HG03439 (cell line): ENCODE measurements around the gene TMEM51.

Experiments
- ATAC-seq: cut with Tn5 transposase; IDR thresholded peaks from one replicate; pipeline ENCODE4 v1.9.1; 2021; ENCODE audit warnings: mild to moderate bottlenecking, moderate library complexity; ENCODE audit not compliant: unreplicated experiment

TMEM51 gene

GRCh38 chr1:15191770-15192169, 38.2 kb downstream of the TMEM51 start:
- ATAC-seq, result no peak

DNA sequence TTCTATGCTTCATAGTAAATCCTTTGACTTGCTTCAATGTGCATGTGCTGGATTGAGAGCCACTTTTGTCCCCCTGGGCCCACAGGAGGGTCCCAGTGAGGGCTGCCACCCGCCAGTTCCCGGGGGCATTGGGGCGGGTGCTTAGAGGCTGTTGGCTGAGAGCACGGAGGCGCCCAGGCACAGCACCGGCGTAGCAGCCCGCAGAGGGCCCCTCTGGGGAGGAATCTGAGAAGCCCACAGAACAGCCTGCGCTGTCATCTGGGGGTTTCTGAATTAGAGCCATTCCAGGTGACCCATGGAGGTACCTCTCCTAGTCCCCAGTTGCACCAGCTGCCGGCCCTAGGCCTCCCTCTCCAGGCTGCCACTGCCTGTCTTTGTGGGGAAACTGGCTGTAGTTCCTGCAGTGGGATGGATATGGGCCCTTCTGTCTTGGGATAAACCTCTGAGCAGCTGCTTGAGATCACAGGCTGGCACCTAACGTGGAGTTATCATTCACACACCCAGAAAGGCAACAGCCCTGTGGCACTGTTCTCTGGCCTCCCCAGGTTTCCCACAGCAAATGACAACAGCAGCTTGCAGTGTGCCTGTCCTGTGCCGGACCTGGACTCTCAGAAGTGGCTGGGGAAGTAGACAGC, 39.5 kb downstream of the TMEM51 start:
- no peak for ATAC-seq

GRCh38 chr1:15195420-15196052, 42.0 kb downstream of the TMEM51 start:
- no peak for ATAC-seq

- ATAC-seq, result no peak
Observed at GRCh38 chr1:15196069-15196468, 42.5 kb downstream of the TMEM51 start.

- no peak for ATAC-seq
Observed at GRCh38 chr1:15196807-15197530, 43.4 kb downstream of the TMEM51 start.

GRCh38 chr1:15197591-15198447, 44.3 kb downstream of the TMEM51 start:
- no peak for ATAC-seq

DNA sequence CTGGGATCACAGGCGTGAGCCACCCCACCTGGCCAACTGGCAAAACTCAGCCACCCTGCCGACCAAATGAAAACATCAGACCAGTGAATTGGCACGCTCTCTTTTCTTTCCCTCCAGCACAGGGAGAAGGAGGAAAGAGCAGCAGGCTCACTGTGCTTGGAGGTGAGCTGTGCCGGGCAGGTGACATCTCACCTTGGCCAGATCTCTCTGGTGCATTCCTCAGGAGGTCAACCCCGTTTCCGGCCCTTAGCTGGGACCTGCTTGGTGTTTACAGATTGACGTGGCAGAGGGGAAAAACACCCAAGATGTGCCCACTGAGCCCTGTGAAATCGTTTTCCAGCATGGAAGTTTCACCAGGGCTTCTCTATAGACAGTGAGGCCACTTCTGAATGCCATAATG, 45.1 kb downstream of the TMEM51 start:
- ATAC-seq, result no peak

GRCh38 chr1:15201221-15201620, 47.7 kb downstream of the TMEM51 start:
- ATAC-seq, result no peak

DNA sequence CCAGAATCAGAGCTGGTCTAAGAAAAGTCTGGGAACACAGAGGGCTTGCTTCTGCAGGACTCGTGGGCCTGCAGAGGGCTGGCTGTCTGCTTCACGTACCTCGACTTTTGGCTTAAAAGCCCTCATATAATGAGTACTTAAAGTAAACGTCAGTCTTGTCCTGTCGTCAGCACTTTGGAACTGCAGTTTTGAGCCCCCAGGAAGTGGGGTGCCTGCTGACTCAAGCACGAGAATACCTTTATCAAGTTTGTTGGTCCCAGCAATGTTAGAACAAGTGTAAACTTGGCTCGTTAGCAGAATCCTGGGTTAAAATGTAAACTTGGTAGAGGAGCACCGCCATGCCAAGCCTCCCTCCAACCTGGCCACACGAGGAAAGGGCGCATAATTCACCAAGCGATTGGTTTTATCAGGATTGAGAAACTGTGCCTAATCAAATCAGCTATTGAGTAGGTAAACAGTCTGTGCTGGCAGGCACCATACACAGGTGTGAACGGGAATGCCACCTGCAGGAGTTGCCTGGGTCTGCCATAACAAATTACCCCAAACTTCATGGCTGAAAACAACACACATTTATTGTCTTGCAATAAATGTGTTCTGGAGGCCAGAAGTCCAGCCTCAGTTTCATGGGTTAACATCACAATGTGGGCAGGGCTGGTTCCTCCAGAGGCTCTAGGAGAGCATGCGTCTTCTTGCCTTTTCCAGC, 48.5 kb downstream of the TMEM51 start:
- ATAC-seq, result no peak

GRCh38 chr1:15204931-15205330, 51.4 kb downstream of the TMEM51 start:
- no peak for ATAC-seq

DNA sequence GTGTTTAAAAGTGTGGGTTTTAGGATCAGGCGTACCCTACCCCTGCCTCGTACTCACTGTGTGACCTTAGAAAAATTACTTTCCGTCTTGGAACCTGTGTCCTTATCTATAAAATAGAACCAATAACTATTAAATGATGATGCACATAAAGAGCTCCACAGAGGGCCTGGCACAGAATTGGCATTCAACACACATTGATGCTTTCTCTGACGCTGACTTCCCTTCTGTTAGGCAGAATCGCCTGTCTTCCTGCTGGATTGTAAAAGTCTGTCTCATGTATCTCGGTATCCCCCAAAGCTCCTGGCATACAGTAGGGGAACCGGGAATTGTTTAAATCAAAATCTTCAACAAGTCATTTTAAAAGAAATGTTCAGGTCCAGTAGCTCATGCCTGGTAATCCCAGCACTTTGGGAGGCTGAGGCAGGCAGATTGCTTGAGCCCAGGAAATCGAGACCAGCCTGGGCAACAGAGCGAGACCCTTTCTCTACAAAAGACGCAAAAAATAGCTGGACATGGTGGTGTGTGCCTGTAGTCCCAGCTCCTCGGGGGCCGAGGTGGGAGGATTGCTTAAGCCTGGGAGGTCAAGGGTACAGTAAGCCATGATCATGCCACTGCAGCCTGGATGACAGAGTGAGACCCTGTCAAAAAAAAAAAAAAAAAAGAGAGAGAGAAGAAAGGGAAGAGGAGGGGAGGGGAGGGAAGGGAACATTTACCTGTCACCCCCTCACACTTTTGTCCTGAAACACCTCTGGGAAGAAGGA, 52.2 kb downstream of the TMEM51 start:
- ATAC-seq, result no peak

- no peak for ATAC-seq
Observed at GRCh38 chr1:15206418-15207030, 53.0 kb downstream of the TMEM51 start.

DNA sequence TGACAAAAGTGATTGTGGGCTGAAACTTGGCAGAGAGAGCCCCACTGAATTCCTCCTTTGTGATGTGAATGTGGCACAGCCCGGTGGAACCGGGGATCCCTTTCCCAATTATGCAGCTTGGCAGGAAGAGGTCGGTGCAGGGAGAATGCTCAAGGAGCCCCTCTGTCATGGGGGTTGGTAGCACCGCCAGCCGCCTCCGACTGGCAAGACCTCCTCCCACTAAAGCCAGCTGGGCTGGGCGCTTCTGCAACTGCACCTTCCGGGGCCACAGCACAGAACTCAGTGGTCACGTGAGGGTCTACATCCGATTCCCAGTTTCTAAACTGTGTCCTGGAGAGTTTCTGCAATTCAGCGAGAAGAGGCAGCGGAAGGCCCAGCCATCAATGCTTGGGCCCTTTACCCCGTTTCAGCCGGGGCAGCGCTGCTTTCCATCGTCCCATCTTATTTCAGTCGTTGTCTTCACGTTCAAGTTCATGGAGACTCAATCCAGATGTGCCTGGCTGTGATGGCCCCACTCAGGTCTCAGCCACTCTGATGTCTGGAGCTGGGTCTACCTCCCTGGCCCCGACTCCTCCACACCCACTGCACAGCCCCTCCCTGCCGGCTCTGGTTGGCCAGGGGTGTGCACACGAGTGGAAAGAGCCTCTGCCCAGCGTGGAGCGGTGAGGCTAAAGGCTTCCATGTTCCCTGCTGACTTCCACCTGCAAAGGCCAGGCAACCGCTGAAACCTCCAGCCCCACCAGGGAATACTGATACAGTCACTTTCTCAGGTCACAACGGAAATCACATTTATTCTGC, 53.7 kb downstream of the TMEM51 start:
- ATAC-seq, result no peak

DNA sequence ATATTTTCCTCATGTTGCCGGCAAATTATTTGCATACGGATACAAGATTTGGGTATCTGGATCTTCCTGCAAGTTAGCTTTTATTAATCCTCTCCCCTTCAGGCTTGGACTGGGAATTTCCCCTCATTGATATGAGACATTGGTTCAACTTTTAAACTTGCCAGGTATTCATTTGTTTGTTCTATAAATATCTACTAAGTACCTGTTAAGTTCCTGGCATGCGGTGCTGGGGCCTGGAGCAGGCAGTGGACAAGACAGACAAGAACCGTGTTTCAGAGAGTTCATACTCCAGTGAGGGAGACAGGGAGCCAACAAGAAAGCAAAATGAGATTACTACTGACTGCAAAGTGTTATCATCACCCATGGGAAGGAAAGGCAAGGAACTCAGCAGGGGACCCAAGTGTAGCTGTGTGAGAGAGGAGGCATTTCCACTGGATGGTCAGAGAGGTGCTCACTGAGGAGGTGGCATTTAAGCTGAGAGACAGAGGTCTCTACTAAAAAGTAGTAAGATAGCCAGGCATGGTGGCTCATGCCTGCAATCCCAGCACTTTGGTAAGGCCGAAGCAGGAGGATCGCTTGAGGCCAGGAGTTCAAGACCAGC, 54.4 kb downstream of the TMEM51 start:
- ATAC-seq, result no peak

GRCh38 chr1:15210651-15211375, 57.3 kb downstream of the TMEM51 start:
- ATAC-seq, result no peak

DNA sequence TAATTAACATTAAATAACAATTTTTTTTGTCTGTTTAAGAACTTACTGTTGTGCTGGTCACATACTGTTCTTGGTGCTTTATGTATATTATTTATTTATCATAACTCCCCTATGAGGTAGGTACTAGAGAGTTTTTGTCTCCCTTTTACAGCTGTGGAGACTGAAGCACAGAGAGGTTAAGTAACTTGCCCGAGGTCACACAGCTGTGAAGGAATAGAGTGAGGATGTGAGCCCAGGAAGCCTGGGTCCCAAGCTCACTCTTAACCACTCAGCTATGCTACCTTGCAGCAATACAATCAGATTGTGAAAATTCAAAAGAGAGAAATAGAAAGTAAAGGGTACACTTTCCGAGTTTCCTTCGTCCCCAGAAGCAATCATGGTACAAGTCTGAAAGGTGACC, 57.9 kb downstream of the TMEM51 start:
- ATAC-seq, result no peak

GRCh38 chr1:15212216-15212953, 58.8 kb downstream of the TMEM51 start:
- no peak for ATAC-seq
